Fibroblast of peridontal ligament (primary cell): ENCODE results near the gene SAMD4A.

Experiments used
- DNase-seq: peaks from one replicate; pipeline ENCODE4 v3.0.0-alpha.2; 2010; ENCODE audit errors: extremely low read depth

Gene SAMD4A, protein sequence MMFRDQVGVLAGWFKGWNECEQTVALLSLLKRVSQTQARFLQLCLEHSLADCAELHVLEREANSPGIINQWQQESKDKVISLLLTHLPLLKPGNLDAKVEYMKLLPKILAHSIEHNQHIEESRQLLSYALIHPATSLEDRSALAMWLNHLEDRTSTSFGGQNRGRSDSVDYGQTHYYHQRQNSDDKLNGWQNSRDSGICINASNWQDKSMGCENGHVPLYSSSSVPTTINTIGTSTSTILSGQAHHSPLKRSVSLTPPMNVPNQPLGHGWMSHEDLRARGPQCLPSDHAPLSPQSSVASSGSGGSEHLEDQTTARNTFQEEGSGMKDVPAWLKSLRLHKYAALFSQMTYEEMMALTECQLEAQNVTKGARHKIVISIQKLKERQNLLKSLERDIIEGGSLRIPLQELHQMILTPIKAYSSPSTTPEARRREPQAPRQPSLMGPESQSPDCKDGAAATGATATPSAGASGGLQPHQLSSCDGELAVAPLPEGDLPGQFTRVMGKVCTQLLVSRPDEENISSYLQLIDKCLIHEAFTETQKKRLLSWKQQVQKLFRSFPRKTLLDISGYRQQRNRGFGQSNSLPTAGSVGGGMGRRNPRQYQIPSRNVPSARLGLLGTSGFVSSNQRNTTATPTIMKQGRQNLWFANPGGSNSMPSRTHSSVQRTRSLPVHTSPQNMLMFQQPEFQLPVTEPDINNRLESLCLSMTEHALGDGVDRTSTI

DNA sequence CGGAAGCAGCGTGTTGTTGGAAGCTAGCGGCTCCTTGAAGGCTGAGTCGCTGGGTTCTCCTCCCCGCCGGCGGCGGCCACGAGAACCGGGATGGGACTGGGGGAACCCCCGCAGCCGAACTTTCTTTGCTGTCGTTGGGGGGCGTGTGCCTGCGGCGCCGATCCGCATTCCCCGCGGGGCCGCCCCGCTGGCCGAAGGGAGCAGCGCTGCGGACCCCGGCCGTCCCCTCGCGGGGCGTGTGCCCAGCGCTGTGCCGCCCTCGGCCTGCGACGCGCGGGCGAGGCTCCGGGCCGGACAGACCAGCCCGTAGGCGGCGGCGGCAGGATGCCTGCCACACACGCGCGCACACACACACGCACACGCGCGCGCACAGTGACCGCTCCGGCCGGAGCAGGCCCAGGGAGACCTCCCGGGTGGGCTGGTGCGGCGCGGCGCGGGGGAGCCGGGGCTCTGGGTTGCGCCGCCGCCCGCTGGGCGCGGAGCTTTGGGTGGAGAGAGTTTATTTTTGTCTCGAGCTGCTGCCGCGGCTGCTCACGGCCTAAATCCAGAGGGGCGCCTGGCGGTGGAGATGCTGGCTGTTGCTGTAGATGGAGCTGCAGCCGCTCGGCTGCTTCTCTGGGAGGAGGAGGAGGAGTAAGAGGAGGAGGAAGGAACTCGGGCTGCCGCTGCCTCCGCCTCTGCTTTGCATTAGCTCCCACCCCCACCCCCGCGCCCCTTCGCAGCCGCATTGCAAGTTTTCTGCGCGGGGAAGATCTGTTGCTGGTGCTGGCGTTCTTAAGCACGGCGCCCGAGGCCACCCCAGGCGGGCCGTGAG lies at the start of gene SAMD4A:
TSS of gene SAMD4A (plus strand) at position 719 of the 814 bp plus-strand sequence. CDS start 789 bp downstream, outside the sequence.
- peak; percentile 85 for DNase-seq

DNA sequence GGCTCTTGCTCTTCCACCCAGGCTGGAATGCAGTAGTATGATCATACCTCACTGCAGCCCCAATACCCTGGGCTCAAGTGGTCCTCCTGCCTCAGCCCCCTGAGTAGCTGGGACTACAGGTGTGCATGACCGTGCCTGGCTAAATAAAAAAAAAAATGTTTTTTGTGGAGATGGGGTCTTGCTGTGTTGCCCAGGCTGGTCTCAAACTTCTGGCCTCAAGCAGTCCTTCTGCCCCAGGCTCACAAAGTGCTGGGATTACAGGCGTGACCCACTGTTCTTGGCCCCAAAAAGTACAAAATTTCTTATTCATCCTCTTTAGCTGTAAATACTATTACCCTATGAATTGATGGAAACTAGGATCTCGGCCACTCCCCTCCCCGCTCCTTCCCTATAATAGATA lies 42.5 kb upstream of the SAMD4A start:
- DNase-seq: no peak

DNA sequence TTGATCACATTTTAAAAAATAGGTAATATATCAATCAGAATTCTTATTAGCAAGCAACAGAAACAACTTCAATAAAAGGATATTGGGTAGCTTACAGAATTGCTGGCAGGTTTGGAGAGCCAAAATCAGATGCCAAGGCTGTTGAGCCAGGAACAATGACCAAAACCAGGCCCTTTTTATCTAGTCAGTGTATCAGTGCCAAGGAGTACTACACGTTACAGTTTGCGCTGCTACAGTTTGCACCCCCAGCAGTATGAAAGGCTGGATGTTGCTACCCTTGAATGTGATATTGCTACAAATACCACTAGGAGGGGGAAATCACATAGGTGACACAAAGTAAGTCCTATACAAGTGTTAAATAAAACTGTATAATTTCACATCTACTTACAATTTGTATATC lies 38.0 kb upstream of the SAMD4A start:
- no peak for DNase-seq

DNA sequence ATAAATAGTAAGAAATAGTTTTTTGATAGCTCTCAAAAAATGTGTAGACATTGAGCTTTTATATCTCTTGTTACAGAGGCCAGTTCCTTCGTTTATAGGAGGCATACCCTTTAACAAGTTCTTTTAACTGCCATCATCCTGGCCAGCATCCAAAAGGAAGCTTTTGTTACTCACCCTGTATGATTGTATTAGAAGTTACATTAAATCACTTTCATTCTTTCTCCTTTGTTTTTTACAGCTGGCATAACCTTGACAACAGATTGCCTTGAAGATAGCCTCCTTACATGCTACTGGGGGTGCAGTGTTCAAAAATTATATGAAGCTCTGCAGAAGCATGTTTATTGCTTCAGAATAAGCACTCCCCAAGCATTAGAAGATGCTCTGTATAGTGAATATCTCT lies 37.1 kb upstream of the SAMD4A start:
- peak; percentile 57 for DNase-seq

DNA sequence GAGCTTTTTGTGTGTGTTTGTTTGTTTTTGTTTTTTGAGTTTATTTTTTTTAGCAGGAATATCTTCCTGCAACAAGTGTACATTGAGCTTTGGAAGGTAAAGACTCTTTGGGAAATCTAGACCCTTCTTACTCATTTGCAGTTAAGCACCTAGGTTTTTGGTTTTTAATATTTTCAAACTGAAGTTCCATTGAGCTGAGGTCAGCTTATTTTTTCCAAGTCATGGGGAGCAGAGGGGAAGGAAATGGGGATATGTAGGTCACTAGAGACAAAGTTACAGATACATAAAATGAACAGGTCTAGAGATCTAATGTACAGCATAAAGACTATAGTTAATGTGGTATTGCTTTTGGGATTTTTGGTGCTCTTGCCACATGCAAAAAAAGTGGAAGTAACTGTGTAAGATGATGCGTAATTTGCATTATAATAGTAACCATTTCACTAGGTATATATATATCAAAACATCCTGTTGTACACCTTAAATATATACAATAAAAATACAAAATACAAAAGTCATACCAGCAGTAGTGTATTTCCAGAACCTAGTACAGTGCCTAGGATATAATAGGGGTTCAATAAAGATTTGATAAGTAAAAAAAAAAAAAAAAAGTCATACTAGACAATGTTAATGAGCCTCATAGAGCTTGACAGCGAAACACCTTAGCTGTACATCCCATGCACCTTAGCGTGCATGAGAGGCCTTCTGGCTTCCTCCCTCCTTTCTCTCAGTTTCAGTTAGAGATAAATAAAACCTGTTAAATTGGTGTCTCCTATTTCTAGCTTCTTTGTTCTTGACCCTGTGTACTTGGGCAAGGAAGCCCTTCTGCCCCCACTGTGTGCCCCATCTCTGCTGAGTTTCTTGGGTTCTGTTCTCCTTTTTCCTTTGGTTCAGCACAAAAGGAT lies 34.6 kb upstream of the SAMD4A start:
- no peak for DNase-seq

DNA sequence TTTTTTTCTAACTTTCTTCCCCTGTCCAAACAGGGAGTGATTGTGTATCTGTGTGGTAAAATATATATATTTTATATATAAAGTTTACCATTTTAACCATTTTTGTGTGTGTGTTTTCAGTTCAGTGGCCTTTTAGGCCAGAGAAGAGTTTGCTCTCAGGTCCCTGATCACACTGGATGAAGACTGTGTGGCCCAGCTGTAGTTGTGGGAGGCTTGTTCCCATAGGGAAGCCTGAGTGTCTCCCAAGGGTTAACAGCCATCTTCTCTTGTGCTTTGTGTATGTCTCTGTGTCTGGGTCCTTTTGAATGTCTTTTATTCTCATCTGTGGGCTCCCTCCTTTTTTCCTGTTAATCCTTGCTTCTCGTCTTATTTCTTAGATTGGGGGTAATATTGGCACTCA lies 33.8 kb upstream of the SAMD4A start:
- DNase-seq: no peak

DNA sequence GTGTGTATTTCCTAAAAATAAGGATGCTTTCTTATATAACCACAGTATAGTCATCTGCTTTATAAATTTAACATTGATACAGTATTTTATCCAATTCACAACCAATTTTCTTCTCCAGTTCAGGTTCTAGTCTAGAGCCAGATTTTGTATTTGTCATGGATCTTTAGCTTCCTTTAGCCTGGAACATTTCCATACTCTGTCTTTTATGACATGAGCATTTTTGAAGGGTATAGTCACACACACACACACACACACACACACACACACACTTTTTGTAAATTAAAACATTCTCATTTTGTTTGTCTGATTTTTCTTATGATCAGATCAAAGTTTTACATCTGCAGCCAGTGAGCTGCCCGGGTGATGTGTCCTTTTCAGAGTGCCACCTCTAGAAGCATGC lies 31.8 kb upstream of the SAMD4A start:
- DNase-seq: peak; percentile 33

DNA sequence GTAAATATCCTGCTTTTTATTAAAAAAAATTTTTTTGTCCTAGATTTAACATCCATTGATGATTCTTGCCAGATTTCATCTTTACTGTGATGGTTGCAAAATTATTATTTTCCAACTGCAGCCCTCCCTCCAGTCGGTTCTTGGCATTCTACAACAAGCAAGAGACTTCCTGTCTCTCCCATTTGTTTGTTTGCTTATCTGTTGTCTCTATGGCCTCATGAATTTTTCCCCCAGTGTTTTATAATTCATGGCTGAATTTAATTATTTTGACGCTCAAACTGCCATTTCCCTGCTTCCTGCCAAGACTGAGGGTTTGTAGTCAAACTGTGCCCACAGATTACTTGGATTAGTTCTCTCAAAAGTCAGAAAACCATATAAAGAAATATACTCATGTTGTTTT lies 31.3 kb upstream of the SAMD4A start:
- no peak for DNase-seq

DNA sequence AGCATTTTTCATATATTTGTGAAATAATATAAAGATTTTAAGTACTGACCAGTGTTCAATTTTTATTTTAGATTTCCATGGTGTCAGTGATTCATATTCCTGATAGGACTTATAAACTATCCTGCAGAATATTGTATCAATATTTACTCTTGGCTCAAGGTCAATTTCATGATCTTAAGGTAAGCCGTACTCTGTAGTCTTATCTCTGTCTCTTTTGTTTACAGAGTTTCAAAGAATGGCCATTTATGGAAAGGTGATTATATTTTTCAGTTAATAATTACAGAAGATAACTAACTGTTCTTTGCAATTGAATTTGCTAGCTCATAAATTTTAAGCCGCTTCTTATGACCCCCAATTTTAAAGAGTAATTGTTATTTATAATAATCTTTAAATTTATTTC lies 29.3 kb upstream of the SAMD4A start:
- DNase-seq: no peak

DNA sequence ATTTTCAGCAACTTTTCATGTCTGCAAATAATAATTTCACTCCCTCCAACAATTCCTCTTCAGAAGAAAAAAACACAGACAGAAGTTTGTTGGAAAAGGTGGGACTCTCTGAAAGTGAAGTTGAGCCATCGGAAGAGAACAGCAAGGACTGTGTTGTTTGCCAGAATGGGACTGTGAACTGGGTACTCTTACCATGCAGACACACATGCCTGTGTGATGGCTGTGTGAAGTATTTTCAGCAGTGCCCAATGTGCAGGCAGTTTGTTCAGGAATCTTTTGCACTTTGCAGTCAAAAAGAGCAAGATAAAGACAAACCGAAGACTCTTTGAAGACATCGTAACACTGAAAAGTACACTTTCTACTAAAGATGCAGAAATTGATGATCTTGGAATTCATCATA lies 28.9 kb upstream of the SAMD4A start:
- DNase-seq: no peak

DNA sequence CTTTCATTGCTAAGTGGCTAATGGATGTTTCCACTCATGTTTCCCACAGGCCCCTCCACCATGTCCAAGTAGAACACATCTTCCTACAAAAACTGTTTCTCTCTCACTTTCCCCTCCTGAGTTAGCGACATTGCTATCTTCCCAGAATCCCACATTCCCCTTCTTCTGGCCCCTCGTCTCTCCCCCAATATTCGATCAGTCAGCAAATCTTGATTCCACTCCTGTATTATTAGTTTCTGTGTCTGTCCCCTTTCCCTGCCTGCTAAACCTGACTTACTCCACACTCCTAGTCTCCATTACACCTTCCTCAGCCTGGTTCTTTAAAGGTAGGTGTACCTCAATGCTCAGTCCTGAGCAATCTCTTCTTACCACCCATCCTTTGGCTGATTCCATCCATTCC lies 19.3 kb upstream of the SAMD4A start:
- DNase-seq: no peak

DNA sequence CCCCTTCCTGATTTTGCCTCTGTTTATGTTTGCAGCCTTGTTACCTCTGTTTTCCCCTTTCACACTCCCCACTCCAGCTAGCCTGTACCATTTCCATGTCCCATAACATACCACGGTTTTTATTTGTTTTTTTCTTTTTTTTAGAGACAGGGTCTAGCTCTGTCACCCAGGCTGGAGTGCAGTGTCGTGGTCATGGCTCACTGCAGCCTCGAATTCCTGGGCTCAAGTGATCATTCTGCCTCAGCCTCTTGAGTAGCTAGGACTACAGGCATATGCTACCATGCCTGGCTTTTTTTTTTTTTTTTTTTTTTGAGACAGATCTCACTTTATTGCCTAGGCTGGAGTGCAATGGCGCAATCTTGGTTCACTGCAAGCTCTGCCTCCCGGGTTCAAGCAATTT lies 18.4 kb upstream of the SAMD4A start:
- DNase-seq: no peak

DNA sequence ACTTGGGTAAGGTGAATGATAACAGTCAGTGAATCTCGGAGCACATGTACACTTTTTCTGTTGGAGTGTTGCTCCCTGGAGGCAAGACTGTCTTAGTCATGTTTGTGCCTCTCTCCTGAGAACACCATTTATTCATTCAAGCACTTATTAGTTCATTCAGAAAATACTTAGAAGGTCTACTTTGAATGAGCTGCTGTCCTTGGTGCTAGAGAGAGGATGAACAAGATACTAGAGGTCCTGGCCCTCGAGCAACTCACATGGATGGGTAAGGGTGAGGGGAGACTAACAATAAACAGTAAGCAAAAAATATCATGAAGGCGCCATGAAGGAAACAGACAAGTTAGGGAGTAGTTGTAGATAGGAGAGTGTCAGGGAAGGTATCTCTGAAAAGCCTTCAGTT lies 17.1 kb upstream of the SAMD4A start:
- peak; percentile 33 for DNase-seq

DNA sequence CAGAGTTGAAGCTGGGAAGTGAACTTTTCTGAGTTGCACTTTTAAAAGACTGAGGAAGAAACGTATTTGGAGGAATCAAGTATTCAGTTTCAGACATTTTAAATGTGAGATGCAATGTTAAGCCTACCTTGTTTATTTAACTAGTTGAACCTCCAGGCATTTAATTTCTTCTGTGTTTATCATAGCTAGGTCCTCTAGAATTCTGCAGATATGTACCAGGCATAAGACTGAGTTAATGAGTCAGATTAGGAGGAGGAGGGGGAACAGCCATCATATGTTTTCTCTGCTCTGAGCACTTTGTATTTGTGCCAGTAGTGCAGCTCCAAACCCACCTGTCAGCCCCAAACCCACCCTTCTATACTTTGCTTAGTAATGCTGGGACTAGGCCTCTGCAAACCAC lies 16.4 kb upstream of the SAMD4A start:
- DNase-seq: no peak

DNA sequence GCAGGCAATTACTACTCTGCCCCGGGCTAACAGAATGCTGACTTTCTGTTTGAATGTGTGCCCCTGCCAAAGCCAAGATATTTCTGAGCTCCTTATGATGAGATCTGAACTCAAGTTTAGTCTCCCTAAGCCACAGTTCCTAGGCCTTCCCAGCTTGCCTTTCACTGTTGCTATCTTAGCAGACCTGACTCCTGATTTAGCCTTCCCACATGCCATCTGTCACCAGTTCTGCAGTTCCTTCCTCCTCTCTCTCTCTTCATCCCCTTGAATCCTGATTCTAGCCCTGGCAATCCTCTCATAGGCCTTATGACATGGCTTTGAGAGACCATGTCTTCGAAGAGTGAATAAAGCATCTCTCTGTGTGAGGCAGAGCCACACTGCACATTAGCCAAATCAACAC lies 12.5 kb upstream of the SAMD4A start:
- DNase-seq: no peak

DNA sequence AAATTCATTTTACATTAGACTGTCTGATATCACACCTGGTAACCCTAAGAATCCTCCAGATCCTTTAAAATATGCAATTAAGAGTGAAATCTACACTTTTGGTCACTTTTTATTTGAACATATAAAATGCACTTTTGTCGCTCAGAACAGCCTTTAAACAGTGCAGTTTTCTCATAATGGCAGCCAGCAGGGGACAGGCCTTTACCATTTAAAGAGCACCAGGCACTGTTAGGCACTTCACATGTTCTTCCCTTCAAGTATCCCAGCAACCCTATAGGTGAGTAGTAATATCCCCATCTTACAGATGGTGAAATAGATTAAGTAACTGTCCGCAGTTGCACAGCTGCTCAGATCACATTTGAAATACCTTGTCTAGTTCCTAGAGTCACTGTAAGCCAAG lies 11.3 kb upstream of the SAMD4A start:
- no peak for DNase-seq

DNA sequence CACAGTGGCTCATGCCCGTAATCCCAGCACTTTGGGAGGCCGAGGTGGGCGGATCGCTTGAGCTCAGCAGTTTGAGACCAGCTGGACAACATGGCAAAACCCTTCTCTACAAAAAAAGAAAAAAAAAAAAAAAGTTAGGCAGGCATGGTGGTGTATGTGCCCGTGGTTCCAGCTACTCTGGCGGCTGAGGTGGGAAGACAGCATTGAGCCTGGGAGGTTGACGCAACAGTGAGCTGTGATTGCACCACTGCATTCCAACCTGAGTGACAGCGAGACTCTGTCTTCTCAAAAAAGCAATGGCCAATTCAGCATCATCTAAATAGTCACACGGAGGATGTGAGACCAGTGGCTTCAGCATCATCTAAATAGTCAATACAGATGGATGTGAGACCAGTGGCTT lies 10.4 kb upstream of the SAMD4A start:
- no peak for DNase-seq

DNA sequence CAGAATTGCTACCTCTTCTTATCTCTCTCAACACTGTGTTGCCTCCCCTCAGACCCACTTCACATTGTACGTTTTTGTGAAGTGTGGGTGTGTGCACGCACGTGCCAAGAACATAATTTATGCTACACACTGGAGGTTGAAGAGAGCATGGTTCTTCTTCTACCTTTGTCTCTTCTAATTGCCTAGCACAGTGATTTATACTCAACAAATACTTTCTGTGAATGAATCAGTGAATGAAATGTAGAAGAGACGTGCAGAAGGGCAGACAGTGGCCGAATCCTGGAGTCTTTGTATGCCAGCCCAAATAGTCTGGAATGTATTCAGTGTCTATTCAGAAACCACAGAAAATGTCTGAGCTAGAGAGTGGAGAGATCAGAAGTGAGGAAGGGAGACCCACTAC lies 4.6 kb upstream of the SAMD4A start:
- no peak for DNase-seq

DNA sequence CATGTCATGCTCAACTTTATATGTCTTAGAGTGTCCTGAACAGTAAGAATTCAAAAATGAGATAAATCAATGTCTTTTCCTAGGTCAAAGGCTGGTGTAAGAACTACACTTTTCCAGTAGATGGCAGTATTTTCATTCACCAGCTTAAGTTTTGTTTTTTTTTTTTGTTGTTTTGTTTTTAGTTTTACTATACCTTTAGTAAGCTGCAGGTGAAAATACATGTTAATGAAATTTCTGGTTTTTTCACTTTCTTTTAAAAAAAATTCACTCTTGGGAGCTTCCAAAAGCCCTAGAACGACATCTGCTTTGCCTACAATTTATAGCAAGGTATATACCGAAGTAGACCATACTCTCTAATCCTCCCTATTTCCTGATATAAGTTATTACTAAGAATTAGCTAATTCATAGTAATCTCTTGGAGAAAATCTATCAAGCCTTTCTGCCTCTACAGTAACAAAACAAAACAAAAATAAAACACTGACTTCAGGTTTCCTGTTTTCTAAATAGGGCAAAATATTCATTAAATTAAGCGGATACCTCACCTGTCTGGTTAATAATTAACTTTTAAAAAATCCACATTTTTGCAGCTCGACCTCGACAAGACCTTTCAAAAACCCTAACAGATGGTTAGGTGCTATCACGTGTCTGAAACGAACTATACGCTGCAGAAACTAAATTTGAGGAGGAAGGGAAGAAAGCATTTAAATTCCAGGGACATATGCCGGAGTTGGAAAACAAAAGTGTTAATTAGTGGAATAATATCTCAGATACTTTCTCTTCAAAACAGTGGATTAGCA lies 2.7 kb upstream of the SAMD4A start:
- peak; percentile 75 for DNase-seq
